Activated effector memory CD4-positive, alpha-beta T cell treated with Interleukin-2 at 50 U/mL for 16 hours (primary cell): ENCODE measurements around the gene OSBPL3.

Experiments used
- DNase-seq: peaks from one replicate; pipeline ENCODE4 v3.0.0-alpha.2; 2020

OSBPL3 gene

GRCh38 chr7:24756545-24757352 lies 223.2 kb downstream of the OSBPL3 start:
- DNase-seq, result no peak

GRCh38 chr7:24755541-24756407 lies 224.2 kb downstream of the OSBPL3 start:
- DNase-seq, result no peak

- no peak for DNase-seq
These were observed 225.0 kb downstream of the OSBPL3 start for GRCh38 chr7:24754906-24755506.

GRCh38 chr7:24752073-24752800 lies 227.7 kb downstream of the OSBPL3 start:
- DNase-seq, result no peak

- DNase-seq, result no peak
These were observed 228.5 kb downstream of the OSBPL3 start for GRCh38 chr7:24751484-24751883.

- DNase-seq, result no peak
These were observed 229.4 kb downstream of the OSBPL3 start for GRCh38 chr7:24750441-24751055.

GRCh38 chr7:24748521-24748920 lies 231.5 kb downstream of the OSBPL3 start:
- DNase-seq, result no peak
